HepG2 (cell line): ENCODE data around the gene TULP3. TPM values are rescaled to one million over a fixed set of nuclear protein-coding genes. Genes with fewer than 3 reads are reported as not detected.

Source experiments
- AHR ChIP-seq: IDR thresholded peaks from 2 replicates; pipeline ENCODE4 v1.6.1; 2018; ENCODE audit warnings: missing genetic modification reagents, missing compliant biosample characterization
- FOXP4 ChIP-seq: sonication (generic); formaldehyde crosslinking; IDR thresholded peaks from 2 replicates; pipeline ENCODE4 v1.4.0; 2020; ENCODE audit warnings: missing genetic modification reagents
- HINFP ChIP-seq: sonication (generic); formaldehyde crosslinking; IDR thresholded peaks from 2 replicates; pipeline ENCODE4 v1.4.0; 2020; ENCODE audit warnings: low read depth, mild to moderate bottlenecking, missing genetic modification reagents
- MIER2 ChIP-seq: IDR thresholded peaks from 2 replicates; pipeline ENCODE4 v1.6.1; 2016; ENCODE audit warnings: missing biosample characterization, missing genetic modification reagents
- MYPOP ChIP-seq: sonication (generic); formaldehyde crosslinking; IDR thresholded peaks from 2 replicates; pipeline ENCODE4 v1.8.1; 2023; ENCODE audit warnings: mild to moderate bottlenecking, moderate library complexity, missing genetic modification reagents
- NFKB2 ChIP-seq: sonication (generic); formaldehyde crosslinking; IDR thresholded peaks from 2 replicates; pipeline ENCODE4 v1.4.0; 2020; ENCODE audit warnings: missing genetic modification reagents, borderline replicate concordance
- ZBTB39 ChIP-seq: sonication (generic); formaldehyde crosslinking; IDR thresholded peaks from 2 replicates; pipeline ENCODE4 v1.5.0; 2020; ENCODE audit warnings: missing genetic modification reagents
- ZBTB49 ChIP-seq: sonication (generic); formaldehyde crosslinking; IDR thresholded peaks from 2 replicates; pipeline ENCODE4 v1.4.0; 2020; ENCODE audit warnings: missing genetic modification reagents, borderline replicate concordance
- ZFY ChIP-seq: sonication (generic); formaldehyde crosslinking; IDR thresholded peaks from 2 replicates; pipeline ENCODE4 v1.4.0; 2020; ENCODE audit warnings: missing genetic modification reagents
- ZFYVE20 ChIP-seq: sonication (generic); formaldehyde crosslinking; IDR thresholded peaks from 2 replicates; pipeline ENCODE4 v1.8.0; 2023; ENCODE audit warnings: low read depth, mild to moderate bottlenecking, moderate library complexity, missing genetic modification reagents, borderline replicate concordance
- ZNF20 ChIP-seq: sonication (generic); formaldehyde crosslinking; IDR thresholded peaks from 2 replicates; pipeline ENCODE4 v1.4.0; 2020; ENCODE audit warnings: mild to moderate bottlenecking, moderate library complexity, missing genetic modification reagents
- ZNF256 ChIP-seq: sonication (generic); formaldehyde crosslinking; conservative IDR thresholded peaks from 2 replicates; pipeline ENCODE4 v1.4.0; 2020; ENCODE audit warnings: missing genetic modification reagents
- ZNF296 ChIP-seq: sonication (generic); formaldehyde crosslinking; conservative IDR thresholded peaks from 2 replicates; pipeline ENCODE4 v1.5.0; 2020; ENCODE audit warnings: mild to moderate bottlenecking, missing genetic modification reagents
- ZNF343 ChIP-seq: sonication (generic); formaldehyde crosslinking; IDR thresholded peaks from 2 replicates; pipeline ENCODE4 v1.4.0; 2020; ENCODE audit warnings: mild to moderate bottlenecking, missing genetic modification reagents
- ZNF597 ChIP-seq: sonication (generic); formaldehyde crosslinking; IDR thresholded peaks from 2 replicates; pipeline ENCODE4 v1.5.0; 2020; ENCODE audit warnings: missing genetic modification reagents
- ZSCAN25 ChIP-seq: sonication (generic); formaldehyde crosslinking; IDR thresholded peaks from 2 replicates; pipeline ENCODE4 v1.8.0; 2022; ENCODE audit warnings: mild to moderate bottlenecking, missing genetic modification reagents
- polyA plus RNA-seq, 8 experiments: library from polyadenylated mRNA; depleted of rRNA in 3 of 8; stranded (reverse) in 7 of 8; unstranded in 1 of 8; fragments of >200 nt; fragmentation: Illumina TruSeq in 4 of 8; extraction: Trizol in 4 of 8; gene quantifications; 2 replicates each; pipeline versions ENCODE4 v1.2.1 to v1.2.3, GENCODE V29; 2011 to 2016; ENCODE audit warnings: low read depth in 4 of 8, missing spikeins in 1 of 8, mixed read lengths in 1 of 8; ENCODE audit not compliant: insufficient read depth in 1 of 8
- total RNA-seq, 5 experiments: library from RNA; depleted of rRNA; stranded (reverse); fragments of >200 nt; fragmentation: Illumina TruSeq; extraction: Trizol; gene quantifications; 2 replicates each; pipeline ENCODE4 v1.2.3, GENCODE V29; 2016; ENCODE audit warnings: low read depth in 1 of 5
- TF ChIP-seq, protein P1 (sequence below): sonication (generic); formaldehyde crosslinking; IDR thresholded peaks from 2 replicates; pipeline ENCODE4 v1.4.0; 2020; ENCODE audit warnings: low read depth, mild to moderate bottlenecking, missing genetic modification reagents

Gene TULP3
- total and polyA plus RNA-seq, 2 of the 13 experiments (the other 11 are each of a cell fraction or from before 2014, with no cell fraction given): 11.2 to 13.2 TPM

DNA sequence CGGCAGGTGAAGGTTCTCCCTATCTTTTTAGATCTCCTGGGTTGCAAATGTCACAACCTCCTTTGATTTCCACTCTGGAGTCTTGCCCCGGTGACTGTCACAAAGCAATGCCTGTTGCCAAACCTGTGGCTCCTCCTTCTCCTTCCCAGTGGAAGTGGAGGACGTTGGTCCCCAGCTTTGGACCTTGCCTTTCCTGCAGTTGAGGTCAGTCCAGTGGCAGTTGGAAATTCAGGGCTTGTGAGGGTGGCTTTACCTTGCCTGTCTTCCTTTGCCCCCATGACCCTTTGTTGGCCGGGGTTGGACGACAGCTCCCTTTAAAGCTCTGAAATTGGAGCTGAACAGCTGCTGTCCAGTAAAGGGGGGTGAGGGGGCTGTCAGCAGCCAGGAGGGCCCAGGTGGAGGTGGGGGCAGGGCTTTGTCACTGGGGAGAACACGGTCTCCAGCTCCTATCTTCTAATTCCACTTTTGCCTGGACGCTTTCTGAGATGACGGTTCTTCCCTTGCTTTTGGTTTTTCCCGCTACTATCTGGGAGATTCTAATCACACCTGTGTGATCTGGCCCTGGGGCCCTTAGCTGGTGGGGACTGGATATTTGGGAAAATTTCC is 72.6 kb downstream of the TULP3 start (continued):
- TF ChIP-seq HINFP (CRISPR knock-in tag) (no peak; the same call in 1 of the 2 replicates), FOXP4 (CRISPR knock-in tag) (peak; percentile 79), ZFYVE20 (CRISPR knock-in tag) (no peak), NFKB2 (CRISPR knock-in tag) (no peak), ZFY (CRISPR knock-in tag) (no peak), MYPOP (CRISPR knock-in tag) (no peak), AHR (CRISPR knock-in tag) (no peak), ZNF597 (CRISPR knock-in tag) (no peak), ZNF296 (CRISPR knock-in tag) (no peak), ZNF20 (CRISPR knock-in tag) (no peak), MIER2 (no peak), ZNF256 (CRISPR knock-in tag) (no peak), ZSCAN25 (CRISPR knock-in tag) (peak; percentile 64), ZBTB39 (CRISPR knock-in tag) (peak; percentile 53; the same call in 1 of the 2 replicates), ZNF343 (CRISPR knock-in tag) (no peak; the same call in 1 of the 2 replicates), ZBTB49 (no peak)
- TF ChIP-seq, protein P1, sequence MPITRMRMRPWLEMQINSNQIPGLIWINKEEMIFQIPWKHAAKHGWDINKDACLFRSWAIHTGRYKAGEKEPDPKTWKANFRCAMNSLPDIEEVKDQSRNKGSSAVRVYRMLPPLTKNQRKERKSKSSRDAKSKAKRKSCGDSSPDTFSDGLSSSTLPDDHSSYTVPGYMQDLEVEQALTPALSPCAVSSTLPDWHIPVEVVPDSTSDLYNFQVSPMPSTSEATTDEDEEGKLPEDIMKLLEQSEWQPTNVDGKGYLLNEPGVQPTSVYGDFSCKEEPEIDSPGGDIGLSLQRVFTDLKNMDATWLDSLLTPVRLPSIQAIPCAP (CRISPR knock-in tag): no peak
